Measurements from ENCODE around the gene CCDC141. TPM values are rescaled to one million over a fixed set of nuclear protein-coding genes. Genes with fewer than 3 reads are reported as not detected.
"Not testable (repeated sequence)": the region's sequence is repeated elsewhere in the genome, so short reads cannot be mapped to it uniquely, and the experiment has no call there.

Gene CCDC141
- total RNA-seq, 2 donors from 2014 or later, result 118 to 142 TPM

GRCh38 chr2:179059026-179059700, 9.2 kb upstream of the CCDC141 start:
- Mint-ChIP-seq H3K4me3 (no peak overlapping the region), H3K4me1 (peaks cover 43% of the 10 kb centered on the region), H3K27me3 (ENCODE audit: insufficient read depth) (no peaks in the 10 kb centered on the region), H3K27ac (peak overlapping the region; percentile 70), H3K9me3 (peaks cover 5% of the 10 kb centered on the region), H3K36me3 (ENCODE audit: low read depth) (no peaks in the 10 kb centered on the region)
- 86% methylated on average over 1 of the region's 2 CpGs; no CpG with 5 or more reads in 1 of the 2 experiments for WGBS, 2 experiments (ENCODE audit: insufficient coverage in 1 of 2, insufficient read length in 1 of 2)
- no peak for DNase-seq
- no peak overlapping the region for H3K9ac ChIP-seq (ENCODE audit: extremely low read depth, low read length, poor library complexity, severe bottlenecking)
- no peak overlapping the region for H3K27ac ChIP-seq (ENCODE audit: low read depth, low read length)
- peak overlapping the region; percentile 33 for H3K4me3 ChIP-seq (ENCODE audit: low read length)
- peaks cover 15% of the 10 kb centered on the region for H3K4me1 ChIP-seq (ENCODE audit: control insufficient read depth, insufficient read depth, low read length)
- H3K36me3 ChIP-seq (ENCODE audit: control insufficient read depth, insufficient read depth, low read length), result no peaks in the 10 kb centered on the region
- no peaks in the 10 kb centered on the region for H3K9me3 ChIP-seq (ENCODE audit: control insufficient read depth, low read length)
- no peaks in the 10 kb centered on the region for H3K27me3 ChIP-seq (ENCODE audit: control insufficient read depth, insufficient read depth, low read length, poor library complexity, severe bottlenecking)
- TF ChIP-seq, protein P1, sequence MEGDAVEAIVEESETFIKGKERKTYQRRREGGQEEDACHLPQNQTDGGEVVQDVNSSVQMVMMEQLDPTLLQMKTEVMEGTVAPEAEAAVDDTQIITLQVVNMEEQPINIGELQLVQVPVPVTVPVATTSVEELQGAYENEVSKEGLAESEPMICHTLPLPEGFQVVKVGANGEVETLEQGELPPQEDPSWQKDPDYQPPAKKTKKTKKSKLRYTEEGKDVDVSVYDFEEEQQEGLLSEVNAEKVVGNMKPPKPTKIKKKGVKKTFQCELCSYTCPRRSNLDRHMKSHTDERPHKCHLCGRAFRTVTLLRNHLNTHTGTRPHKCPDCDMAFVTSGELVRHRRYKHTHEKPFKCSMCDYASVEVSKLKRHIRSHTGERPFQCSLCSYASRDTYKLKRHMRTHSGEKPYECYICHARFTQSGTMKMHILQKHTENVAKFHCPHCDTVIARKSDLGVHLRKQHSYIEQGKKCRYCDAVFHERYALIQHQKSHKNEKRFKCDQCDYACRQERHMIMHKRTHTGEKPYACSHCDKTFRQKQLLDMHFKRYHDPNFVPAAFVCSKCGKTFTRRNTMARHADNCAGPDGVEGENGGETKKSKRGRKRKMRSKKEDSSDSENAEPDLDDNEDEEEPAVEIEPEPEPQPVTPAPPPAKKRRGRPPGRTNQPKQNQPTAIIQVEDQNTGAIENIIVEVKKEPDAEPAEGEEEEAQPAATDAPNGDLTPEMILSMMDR (conservative IDR thresholded peaks at IDR 0.05), result no peak

- WGBS, 2 experiments (ENCODE audit: insufficient coverage in 1 of 2, insufficient read length in 1 of 2), result 88% methylated on average over 4 to 5 of the region's 5 CpGs
- Histone ChIP-seq H3K27ac (ENCODE audit: low read depth, low read length) (peak overlapping the region; percentile 35), H3K27me3 (ENCODE audit: control insufficient read depth, insufficient read depth, low read length, poor library complexity, severe bottlenecking) (no peaks in the 10 kb centered on the region), H3K4me1 (ENCODE audit: control insufficient read depth, insufficient read depth, low read length) (peaks cover 15% of the 10 kb centered on the region), H3K4me3 (ENCODE audit: low read length) (peak overlapping the region; percentile 65), H3K9ac (ENCODE audit: extremely low read depth, low read length, poor library complexity, severe bottlenecking) (peak overlapping the region; percentile 63), H3K36me3 (ENCODE audit: control insufficient read depth, insufficient read depth, low read length) (no peaks in the 10 kb centered on the region), H3K9me3 (ENCODE audit: control insufficient read depth, low read length) (no peaks in the 10 kb centered on the region)
- Mint-ChIP-seq H3K9me3 (peaks cover 4% of the 10 kb centered on the region), H3K4me3 (no peak overlapping the region), H3K36me3 (ENCODE audit: low read depth) (no peaks in the 10 kb centered on the region), H3K27me3 (ENCODE audit: insufficient read depth) (no peaks in the 10 kb centered on the region), H3K27ac (peak overlapping the region; percentile 91), H3K4me1 (peaks cover 43% of the 10 kb centered on the region)
- TF ChIP-seq, protein P1 (conservative IDR thresholded peaks at IDR 0.05), result no peak
- DNase-seq, result no peak
These were observed 7.8 kb upstream of the CCDC141 start for GRCh38 chr2:179057737-179058136.

DNA sequence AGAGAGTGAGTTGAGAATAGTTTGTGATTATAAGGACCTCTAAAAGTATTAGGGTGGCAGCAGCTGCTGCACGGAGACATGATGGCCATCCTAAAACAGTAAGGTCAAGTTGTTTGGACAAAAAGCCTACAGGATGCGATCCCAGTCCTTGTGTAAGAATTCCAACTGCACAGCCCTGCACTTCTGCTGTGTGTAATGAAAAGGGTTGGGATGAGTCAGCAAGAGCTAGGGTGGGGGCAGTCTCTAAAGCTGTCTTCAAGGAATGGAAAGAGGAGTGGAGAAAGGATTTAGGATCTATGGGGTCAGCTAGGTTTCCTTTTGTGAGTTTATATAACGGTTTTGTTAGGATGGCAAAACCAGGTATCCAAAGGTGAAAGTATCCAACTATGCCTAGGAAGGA, 3.6 kb upstream of the CCDC141 start:
- not testable (repeated sequence) for H3K27me3 Mint-ChIP-seq (ENCODE audit: insufficient read depth); H3K27ac Mint-ChIP-seq; H3K4me3 ChIP-seq (ENCODE audit: low read length); DNase-seq; H3K9ac ChIP-seq (ENCODE audit: extremely low read depth, low read length, poor library complexity, severe bottlenecking); H3K4me3 Mint-ChIP-seq; H3K27me3 ChIP-seq (ENCODE audit: control insufficient read depth, insufficient read depth, low read length, poor library complexity, severe bottlenecking); H3K9me3 Mint-ChIP-seq; H3K27ac ChIP-seq (ENCODE audit: low read depth, low read length); H3K9me3 ChIP-seq (ENCODE audit: control insufficient read depth, low read length); H3K36me3 Mint-ChIP-seq (ENCODE audit: low read depth)
- Histone ChIP-seq H3K36me3 (ENCODE audit: control insufficient read depth, insufficient read depth, low read length) (peaks cover 11% of the 10 kb centered on the region), H3K4me1 (ENCODE audit: control insufficient read depth, insufficient read depth, low read length) (peaks cover 12% of the 10 kb centered on the region)
- 88 to 95% methylated on average over 2 to 3 of the region's 3 CpGs for WGBS, 2 experiments (ENCODE audit: insufficient coverage in 1 of 2, insufficient read length in 1 of 2)
- H3K4me1 Mint-ChIP-seq, result peaks cover 60% of the 10 kb centered on the region
